C4-2B (cell line): ENCODE measurements around the gene CYYR1.

ENCODE experiments used
- CTCF ChIP-seq: fragments of 450-650 bp; conservative IDR thresholded peaks from 2 replicates; pipeline ENCODE4 v1.5.1; 2017; ENCODE audit warnings: mild to moderate bottlenecking
- ZFX ChIP-seq: fragments of 450-650 bp; IDR thresholded peaks from 2 replicates; pipeline ENCODE4 v1.6.1; 2017

GRCh38 chr21:26508903-26509302, 64.2 kb downstream of the CYYR1 start:
- TF ChIP-seq CTCF = no peak
- TF ChIP-seq ZFX = no peak
